ENCODE results near the gene AKT1S1. TPM values are rescaled to one million over a fixed set of nuclear protein-coding genes. Genes with fewer than 3 reads are reported as not detected.
A peak's percentile ranks its signal among the peaks of the same experiment; 100 is the strongest.

Gene AKT1S1
- total and polyA plus RNA-seq, 2 of the 13 experiments (the other 11 are each of a cell fraction or from before 2014, with no cell fraction given) = 13.5 to 27.8 TPM

GRCh38 chr19:49864890-49865289, 12.3 kb downstream of the AKT1S1 start:
- Histone ChIP-seq H3K4me3 (replicated peaks in 1 of 3; ENCODE audit: insufficient read depth in 1 of 3, low read depth in 2 of 3, low read length in 3 of 3) (peak overlapping the region in 1 of 3 experiments; percentile 92; a peak in 2 of 6 replicates), H3K9me3 (ENCODE audit: low read length) (no peaks in the 10 kb centered on the region), H3K36me3 (replicated peaks in 1 of 2; ENCODE audit: control insufficient read depth in 1 of 2, insufficient read depth in 2 of 2, low read length in 2 of 2) (peaks cover 10 to 32% of the 10 kb centered on the region in 2 experiments), H3K4me1 (ENCODE audit: insufficient read depth, low read length) (peaks cover 44% of the 10 kb centered on the region), H4K20me1 (ENCODE audit: insufficient read depth, low read length) (peaks cover 6% of the 10 kb centered on the region), H2AFZ (ENCODE audit: low read length) (no peak overlapping the region), H3K79me2 (ENCODE audit: insufficient read depth, low read length) (peaks cover 16% of the 10 kb centered on the region), H3K4me2 (ENCODE audit: low read depth, low read length) (peak overlapping the region; percentile 94; the same call in 1 of the 2 replicates), H3K9ac (ENCODE audit: insufficient read depth, low read depth, low read length) (no peak overlapping the region), H3K27me3 (ENCODE audit: control insufficient read depth in 1 of 2, insufficient read depth in 2 of 2, low read length in 2 of 2) (no peaks in the 10 kb centered on the region; a peak in 1 of 5 replicates), H3K27ac (ENCODE audit: extremely low read length, insufficient read depth, low read length) (no peak overlapping the region)
- WGBS (ENCODE audit: low lambda C conversion rate) = 88% methylated on average over 10 of the region's 13 CpGs
- in situ Hi-C loops (cut with HindIII; ENCODE audit: extremely low pct_ligation_motif_present, low pct_unique_long_range_greater_than_20kb) (no loop called here), intact Hi-C loops (cut with micrococcal nuclease; ENCODE audit: unreplicated experiment) (no loop called here)
- ChIA-PET CTCF (ENCODE audit: low intra/inter-chr PET ratio, low total read pairs) (no interaction called here), POLR2A (interaction anchor here (0.7 to 2.4 kb wide), 7 partner anchors 12 to 188 kb away, joined by 3 to 24 read pairs (median 4); partner anchors contain the start of genes AKT1S1, ATF5, NUP62 and PTOV1)
- DNase-seq (ENCODE audit: low spot score) (no peak), ATAC-seq (no peak), FAIRE-seq (no peak)
- no TSS peak for BruUV-seq (replicated peaks)
- TF ChIP-seq CHD4 (IDR thresholded peaks at IDR 0.05; ENCODE audit: borderline replicate concordance, low read length) (peak; percentile 36; the same call in 1 of the 2 replicates), ZNF629 (CRISPR knock-in tag; conservative IDR thresholded peaks at IDR 0.05) (peak; percentile 94), ZNF547 (CRISPR knock-in tag; IDR thresholded peaks at IDR 0.05) (0 out of 2 replicates have a peak, but pooled peaks have one; percentile 17), ZFP91 (CRISPR knock-in tag; IDR thresholded peaks at IDR 0.05; ENCODE audit: borderline replicate concordance) (peak; percentile 36; the same call in 1 of the 2 replicates), RELA (CRISPR knock-in tag; IDR thresholded peaks at IDR 0.05) (no peak), BRCA1 (CRISPR knock-in tag; IDR thresholded peaks at IDR 0.05) (no peak), KLF16 (CRISPR knock-in tag; IDR thresholded peaks at IDR 0.05) (no peak), JARID2 (CRISPR knock-in tag; IDR thresholded peaks at IDR 0.05; ENCODE audit: insufficient replicate concordance) (no peak), ZNF589 (CRISPR knock-in tag; conservative IDR thresholded peaks at IDR 0.05) (no peak), ZMYM3 (CRISPR knock-in tag; IDR thresholded peaks at IDR 0.05) (peak; percentile 54; the same call in 1 of the 2 replicates), ZNF101 (CRISPR knock-in tag; IDR thresholded peaks at IDR 0.05; ENCODE audit: borderline replicate concordance, low read depth) (no peak), HOXA7 (CRISPR knock-in tag; IDR thresholded peaks at IDR 0.05) (no peak), AFF4 (CRISPR knock-in tag; IDR thresholded peaks at IDR 0.05) (no peak), ZNF232 (CRISPR knock-in tag; IDR thresholded peaks at IDR 0.05; ENCODE audit: borderline replicate concordance) (no peak), ZNF598 (CRISPR knock-in tag; IDR thresholded peaks at IDR 0.05; ENCODE audit: borderline replicate concordance) (no peak), MXI1 (IDR thresholded peaks at IDR 0.05; ENCODE audit: borderline replicate concordance, low read depth, low read length) (no peak), ASH2L (IDR thresholded peaks at IDR 0.05; ENCODE audit: insufficient read length, low read depth, low read length) (peak; percentile 31), HNRNPH1 (optimal IDR thresholded peaks at IDR 0.05; ENCODE audit: low read depth, low read length) (no peak), KDM5B (CRISPR knock-in tag; IDR thresholded peaks at IDR 0.05; ENCODE audit: borderline replicate concordance) (no peak)
